Measurements from ENCODE around the gene ABI2.

ABI2 gene

GRCh38 chr2:203446071-203446481, 117.9 kb downstream of the ABI2 start:
- Histone ChIP-seq H3K4me3 (ENCODE audit: low read length, poor library complexity, severe bottlenecking) (no peak overlapping the region), H3K9ac (ENCODE audit: low read depth, low read length, poor library complexity, severe bottlenecking) (no peak overlapping the region), H4K20me1 (ENCODE audit: insufficient read depth, low read length, poor library complexity, severe bottlenecking) (no peaks in the 10 kb centered on the region), H3K4me1 (ENCODE audit: insufficient read depth, low read length, poor library complexity, severe bottlenecking) (no peaks in the 10 kb centered on the region), H3K36me3 (ENCODE audit: insufficient read depth, low read length) (no peaks in the 10 kb centered on the region), H3K79me2 (ENCODE audit: insufficient read depth, low read length) (no peaks in the 10 kb centered on the region), H3K9me2 (replicated peaks; ENCODE audit: low read depth, low read length) (no peaks in the 10 kb centered on the region), H3F3A (ENCODE audit: low read depth) (no peaks in the 10 kb centered on the region), H3K9me3 (ENCODE audit: insufficient read depth, low read depth, low read length) (no peaks in the 10 kb centered on the region), H3K27me3 (ENCODE audit: insufficient read depth, low read length, poor library complexity, severe bottlenecking) (no peaks in the 10 kb centered on the region), H2AFZ (ENCODE audit: low read length) (no peak overlapping the region), H3K4me2 (ENCODE audit: low read depth, low read length, poor library complexity, severe bottlenecking) (no peak overlapping the region)
- TF ChIP-seq CTCF (conservative IDR thresholded peaks at IDR 0.05; ENCODE audit: low read length), result no peak
- no peak for TF ChIP-seq EZH2phosphoT487 (IDR thresholded peaks at IDR 0.05; ENCODE audit: borderline replicate concordance)

GRCh38 chr2:203446780-203447179, 118.6 kb downstream of the ABI2 start:
- no peaks in the 10 kb centered on the region for H3K79me2 ChIP-seq (ENCODE audit: insufficient read depth, low read length)
- no peaks in the 10 kb centered on the region for H3K36me3 ChIP-seq (ENCODE audit: insufficient read depth, low read length)
- no peaks in the 10 kb centered on the region for H3K9me2 ChIP-seq (replicated peaks; ENCODE audit: low read depth, low read length)
- no peaks in the 10 kb centered on the region for H3K27me3 ChIP-seq (ENCODE audit: insufficient read depth, low read length, poor library complexity, severe bottlenecking)
- H3K4me3 ChIP-seq (ENCODE audit: low read length, poor library complexity, severe bottlenecking), result no peak overlapping the region
- H3K9me3 ChIP-seq (ENCODE audit: insufficient read depth, low read depth, low read length), result no peaks in the 10 kb centered on the region
- no peak overlapping the region for H3K9ac ChIP-seq (ENCODE audit: low read depth, low read length, poor library complexity, severe bottlenecking)
- no peak overlapping the region for H3K4me2 ChIP-seq (ENCODE audit: low read depth, low read length, poor library complexity, severe bottlenecking)
- no peaks in the 10 kb centered on the region for H4K20me1 ChIP-seq (ENCODE audit: insufficient read depth, low read length, poor library complexity, severe bottlenecking)
- no peaks in the 10 kb centered on the region for H3K4me1 ChIP-seq (ENCODE audit: insufficient read depth, low read length, poor library complexity, severe bottlenecking)
- no peaks in the 10 kb centered on the region for H3F3A ChIP-seq (ENCODE audit: low read depth)
- H2AFZ ChIP-seq (ENCODE audit: low read length), result no peak overlapping the region
- TF ChIP-seq CTCF (conservative IDR thresholded peaks at IDR 0.05; ENCODE audit: low read length), result no peak

- Histone ChIP-seq H3K9me2 (replicated peaks; ENCODE audit: low read depth, low read length) (no peaks in the 10 kb centered on the region), H3K27me3 (ENCODE audit: insufficient read depth, low read length, poor library complexity, severe bottlenecking) (no peaks in the 10 kb centered on the region), H3K4me2 (ENCODE audit: low read depth, low read length, poor library complexity, severe bottlenecking) (no peak overlapping the region), H3K4me3 (ENCODE audit: low read length, poor library complexity, severe bottlenecking) (no peak overlapping the region), H3K36me3 (ENCODE audit: insufficient read depth, low read length) (no peaks in the 10 kb centered on the region), H3K9ac (ENCODE audit: low read depth, low read length, poor library complexity, severe bottlenecking) (no peak overlapping the region), H3K4me1 (ENCODE audit: insufficient read depth, low read length, poor library complexity, severe bottlenecking) (no peaks in the 10 kb centered on the region), H2AFZ (ENCODE audit: low read length) (no peak overlapping the region), H3K9me3 (ENCODE audit: insufficient read depth, low read depth, low read length) (no peaks in the 10 kb centered on the region), H3F3A (ENCODE audit: low read depth) (no peaks in the 10 kb centered on the region), H3K79me2 (ENCODE audit: insufficient read depth, low read length) (no peaks in the 10 kb centered on the region), H4K20me1 (ENCODE audit: insufficient read depth, low read length, poor library complexity, severe bottlenecking) (no peaks in the 10 kb centered on the region)
- TF ChIP-seq CTCF (conservative IDR thresholded peaks at IDR 0.05; ENCODE audit: low read length) (no peak), EZH2phosphoT487 (IDR thresholded peaks at IDR 0.05; ENCODE audit: borderline replicate concordance) (no peak)
Observed at GRCh38 chr2:203450561-203450960, 122.4 kb downstream of the ABI2 start.

All from Loucy (cell line).